GM21619 (cell line): ENCODE data around the gene ASGR1.
"Not testable (repeated sequence)": the region's sequence is repeated elsewhere in the genome, so short reads cannot be mapped to it uniquely, and the experiment has no call there.

Source experiments
- ATAC-seq: cut with Tn5 transposase; IDR thresholded peaks from one replicate; pipeline ENCODE4 v1.9.1; 2021; ENCODE audit not compliant: unreplicated experiment

The ASGR1 gene

DNA sequence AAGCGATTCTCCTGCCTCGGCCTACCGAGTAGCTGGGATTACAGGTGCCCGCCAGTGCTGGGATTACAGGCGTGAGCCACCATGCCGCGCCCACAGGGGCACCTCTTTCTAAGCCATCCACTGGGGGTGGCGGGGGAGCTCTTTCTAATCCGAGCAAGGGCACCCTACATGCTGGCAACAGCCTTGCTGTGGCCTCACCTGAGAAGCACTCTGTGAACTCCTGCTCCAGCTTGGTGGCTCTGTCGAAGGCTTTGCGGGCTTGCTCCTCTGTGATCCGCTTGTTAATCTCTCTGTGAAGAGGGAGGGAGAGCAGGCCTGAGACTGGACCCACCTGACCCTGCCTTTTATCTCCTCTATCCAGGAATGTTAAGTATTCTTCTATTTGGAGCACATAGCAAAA, 11.9 kb upstream of the ASGR1 start:
- ATAC-seq: no peak

DNA sequence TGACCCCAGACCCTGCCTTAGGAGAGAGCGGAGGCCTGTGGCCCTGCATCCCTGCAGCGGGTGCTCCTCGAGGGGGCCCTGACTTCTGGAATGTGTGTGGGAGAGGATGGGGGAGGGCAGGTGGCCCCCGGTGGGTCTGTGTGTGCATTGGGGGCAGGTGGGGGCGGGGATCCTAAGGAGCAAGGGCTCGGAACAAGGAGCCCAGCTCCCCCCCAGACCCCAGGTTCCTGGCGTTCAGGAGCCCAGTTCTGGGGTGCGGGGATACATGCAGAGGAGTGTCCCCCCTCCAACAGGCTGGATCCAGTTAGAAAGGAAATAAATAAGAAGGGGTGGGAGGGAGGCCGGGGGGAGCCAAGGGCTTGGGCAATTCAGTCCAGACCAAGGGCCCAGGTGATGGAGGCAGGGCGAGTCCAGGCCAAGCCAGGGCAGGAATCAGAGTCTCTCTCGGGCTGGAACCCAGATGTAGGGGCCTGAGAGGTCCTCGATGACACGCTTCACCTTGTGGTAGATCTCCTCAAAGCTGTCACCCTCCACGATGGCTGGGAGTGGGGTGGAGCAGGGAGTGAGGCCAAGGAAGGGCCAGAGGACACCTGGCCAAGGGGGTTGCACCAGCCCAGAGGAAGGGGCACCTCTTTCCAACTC, 11.2 kb upstream of the ASGR1 start:
- no peak for ATAC-seq

- no peak for ATAC-seq
These were observed 7.1 kb upstream of the ASGR1 start for GRCh38 chr17:7186241-7186640.

GRCh38 chr17:7184647-7185046, 5.5 kb upstream of the ASGR1 start:
- no peak for ATAC-seq

DNA sequence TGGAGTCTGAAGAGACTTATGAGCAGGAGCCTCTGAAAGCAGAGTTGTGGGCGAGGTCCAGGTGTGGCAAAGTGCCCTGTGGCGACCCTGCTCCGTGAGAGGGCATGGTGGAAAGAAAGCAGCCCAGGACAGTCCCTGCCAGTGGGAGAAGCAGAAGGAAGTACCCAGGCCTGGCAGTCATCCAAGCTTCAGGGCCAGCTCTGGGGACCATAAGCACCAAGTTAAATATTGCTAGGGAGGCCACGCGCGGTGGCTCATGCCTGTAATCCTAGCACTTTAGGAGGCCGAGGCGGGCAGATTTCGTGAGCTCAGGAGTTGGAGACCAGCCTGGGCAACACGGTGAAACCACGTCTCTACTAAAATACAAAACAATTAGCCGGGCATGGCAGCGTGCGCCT, 4.9 kb upstream of the ASGR1 start:
- no peak for ATAC-seq

DNA sequence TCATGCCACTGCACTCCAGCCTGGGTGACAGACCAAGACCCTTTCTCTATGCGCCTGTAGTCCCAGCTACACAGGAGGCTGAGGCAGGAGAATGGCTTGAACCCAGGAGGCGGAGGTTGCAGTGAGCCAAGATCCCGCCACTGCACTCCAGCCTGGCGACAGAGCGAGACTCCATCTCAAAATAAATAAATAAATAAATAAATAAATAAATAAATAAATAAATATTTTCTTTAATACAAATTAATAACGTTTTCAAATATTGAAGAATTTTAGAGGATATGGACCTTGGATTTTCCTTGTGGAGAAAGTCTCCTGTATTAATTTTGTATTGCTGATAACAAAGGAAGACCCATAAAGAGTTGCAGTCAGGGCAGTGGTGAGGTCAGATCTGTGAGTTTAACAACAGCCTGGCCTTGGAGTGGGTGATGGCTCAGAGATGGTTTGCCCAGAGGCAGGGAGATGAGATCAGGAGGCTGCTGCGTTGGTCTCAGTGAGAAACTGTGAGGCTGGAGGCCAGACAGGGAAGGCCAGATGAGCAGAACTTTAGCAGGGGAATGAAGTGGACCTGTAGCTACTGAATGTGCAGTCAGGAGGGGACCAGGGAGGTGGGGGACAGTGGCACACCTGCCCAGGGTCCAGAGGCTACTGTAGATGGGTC, 4.4 kb upstream of the ASGR1 start:
- ATAC-seq: no peak

DNA sequence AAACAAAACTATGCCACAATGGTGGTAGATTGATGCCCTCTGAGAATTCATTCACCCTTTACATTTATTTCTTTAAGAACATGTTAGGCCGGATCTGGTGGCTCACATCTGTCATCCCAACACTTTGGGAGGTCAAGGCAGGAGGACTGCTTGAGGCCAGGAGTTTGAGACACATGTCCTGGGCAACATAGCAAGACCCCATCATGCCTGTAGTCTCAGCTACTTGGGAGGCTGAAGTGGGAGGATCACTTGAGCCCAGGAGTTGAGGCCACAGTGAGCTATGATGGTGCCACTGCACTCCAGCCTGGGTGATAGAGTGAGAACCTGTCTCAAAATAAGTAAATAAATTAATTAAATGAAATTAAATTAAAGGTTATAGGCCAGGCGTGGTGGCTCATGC, 2.9 kb upstream of the ASGR1 start:
- not testable (repeated sequence) for ATAC-seq

DNA sequence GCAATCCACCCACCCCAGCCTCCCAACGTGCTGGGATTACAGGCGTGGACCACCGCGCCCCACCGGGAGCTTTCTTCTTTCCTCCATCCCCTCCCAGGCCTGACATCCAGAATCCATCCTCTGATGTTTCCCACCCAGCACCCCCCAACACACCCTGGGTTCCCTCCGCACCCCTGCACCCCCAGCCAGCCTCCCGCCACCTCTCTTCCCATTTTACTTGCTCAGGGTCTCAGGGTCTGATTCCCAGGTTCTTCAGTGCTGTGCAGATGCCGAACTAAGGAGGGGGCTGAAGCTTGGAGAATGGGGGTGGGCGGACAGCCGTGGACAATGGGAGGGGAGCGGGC, 225 bp downstream of the ASGR1 start:
- no peak for ATAC-seq

DNA sequence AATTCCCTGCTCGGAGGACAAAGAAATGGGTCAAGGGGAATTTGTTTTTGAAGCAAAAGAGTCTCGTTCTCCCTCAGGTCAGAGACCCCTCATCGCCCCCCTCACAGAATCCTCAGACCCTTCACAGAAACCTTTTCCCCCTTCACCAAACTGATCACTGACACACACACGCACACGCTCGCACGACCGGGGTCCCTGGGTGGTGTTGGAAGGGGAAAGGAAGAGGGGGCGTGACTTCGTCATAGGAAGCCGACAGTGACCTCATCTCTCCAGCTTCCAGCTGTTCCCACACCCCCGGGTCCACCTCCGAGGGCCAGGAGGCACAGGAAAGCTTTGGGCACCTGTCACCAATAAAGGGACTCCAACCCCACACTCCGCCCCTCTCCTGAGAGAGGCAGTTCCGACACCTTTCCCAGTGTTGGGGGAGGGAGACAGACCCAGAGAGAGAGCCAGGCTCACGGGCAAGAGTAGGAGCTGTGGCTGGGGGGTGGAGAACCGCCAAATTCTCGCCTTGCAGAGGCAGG, 1.2 kb downstream of the ASGR1 start:
- ATAC-seq: no peak

- no peak for ATAC-seq
These were observed 1.8 kb downstream of the ASGR1 start for GRCh38 chr17:7177191-7177953.

- ATAC-seq: no peak
These were observed 2.4 kb downstream of the ASGR1 start for GRCh38 chr17:7176841-7177190.

GRCh38 chr17:7176107-7176840, 2.9 kb downstream of the ASGR1 start:
- no peak for ATAC-seq

- ATAC-seq: no peak
These were observed 3.8 kb downstream of the ASGR1 start for GRCh38 chr17:7175330-7175733.

DNA sequence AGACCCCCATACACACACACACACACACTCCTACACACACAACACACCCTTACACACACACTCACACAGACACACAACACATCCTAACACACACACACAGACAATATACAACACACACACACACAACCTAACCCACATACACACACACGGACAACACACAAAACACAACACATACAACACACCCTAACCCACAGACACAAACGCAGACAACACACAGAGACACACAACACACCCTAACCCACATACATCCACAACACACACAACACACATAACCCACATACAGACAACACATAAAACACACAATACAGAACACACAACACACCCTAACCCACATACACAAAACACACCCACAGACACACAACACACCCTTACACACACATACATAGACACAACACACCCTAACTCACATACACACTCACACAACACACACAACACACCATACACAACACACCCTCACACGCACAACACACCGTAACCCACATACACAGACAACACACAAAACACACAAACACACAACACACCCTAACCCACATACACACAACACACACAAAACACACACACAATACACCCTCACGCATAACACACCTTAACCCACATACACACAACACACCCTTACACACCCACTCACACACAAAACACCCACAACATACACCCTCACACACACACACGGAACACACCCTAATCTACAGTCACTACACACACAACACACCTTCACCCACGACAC, 4.4 kb downstream of the ASGR1 start:
- ATAC-seq: no peak

DNA sequence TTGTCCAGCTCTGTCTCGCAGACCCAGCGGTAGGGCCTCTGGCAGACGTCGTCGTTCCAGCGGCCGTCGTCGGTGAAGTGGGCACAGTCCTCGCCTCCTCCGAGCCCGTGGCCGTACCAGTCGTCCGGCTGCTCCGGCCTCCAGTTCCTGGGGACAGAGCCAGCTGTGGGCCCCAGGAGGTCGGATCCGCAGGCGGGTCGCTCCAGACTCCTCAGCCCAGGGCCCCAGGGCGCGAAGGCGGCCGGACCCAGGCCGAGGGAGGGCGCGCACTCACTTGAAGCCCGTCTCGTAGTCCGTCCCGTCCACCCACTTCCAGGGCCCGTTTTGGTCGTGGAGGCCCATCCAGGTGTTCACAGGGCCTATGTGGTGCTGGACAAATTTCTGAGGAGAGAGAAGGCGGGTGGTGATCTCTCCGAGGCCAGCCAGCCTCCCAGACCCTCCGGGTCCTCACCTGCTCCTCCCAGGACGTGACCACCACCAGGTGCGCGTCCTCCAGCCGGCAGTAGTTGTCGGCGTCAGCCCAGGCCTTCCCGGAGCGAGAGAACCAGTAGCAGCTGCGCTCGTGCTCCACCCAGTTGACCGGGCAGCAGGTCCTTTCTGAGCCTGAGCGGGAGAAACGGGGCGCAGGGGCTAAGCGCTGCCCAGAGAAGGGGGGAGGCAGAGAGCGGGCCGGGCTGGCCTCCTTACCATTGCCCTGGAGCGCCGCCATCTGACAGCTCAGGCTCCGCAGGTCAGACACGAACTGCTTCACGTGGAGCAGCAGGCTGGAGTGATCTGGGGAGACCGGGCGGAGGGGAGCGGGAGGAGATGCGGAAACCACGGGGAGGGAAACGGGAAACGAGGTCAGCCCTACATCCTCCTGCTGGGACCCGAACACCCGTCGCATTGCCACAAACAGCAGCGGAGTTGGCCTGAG, 5.2 kb downstream of the ASGR1 start:
- no peak for ATAC-seq

DNA sequence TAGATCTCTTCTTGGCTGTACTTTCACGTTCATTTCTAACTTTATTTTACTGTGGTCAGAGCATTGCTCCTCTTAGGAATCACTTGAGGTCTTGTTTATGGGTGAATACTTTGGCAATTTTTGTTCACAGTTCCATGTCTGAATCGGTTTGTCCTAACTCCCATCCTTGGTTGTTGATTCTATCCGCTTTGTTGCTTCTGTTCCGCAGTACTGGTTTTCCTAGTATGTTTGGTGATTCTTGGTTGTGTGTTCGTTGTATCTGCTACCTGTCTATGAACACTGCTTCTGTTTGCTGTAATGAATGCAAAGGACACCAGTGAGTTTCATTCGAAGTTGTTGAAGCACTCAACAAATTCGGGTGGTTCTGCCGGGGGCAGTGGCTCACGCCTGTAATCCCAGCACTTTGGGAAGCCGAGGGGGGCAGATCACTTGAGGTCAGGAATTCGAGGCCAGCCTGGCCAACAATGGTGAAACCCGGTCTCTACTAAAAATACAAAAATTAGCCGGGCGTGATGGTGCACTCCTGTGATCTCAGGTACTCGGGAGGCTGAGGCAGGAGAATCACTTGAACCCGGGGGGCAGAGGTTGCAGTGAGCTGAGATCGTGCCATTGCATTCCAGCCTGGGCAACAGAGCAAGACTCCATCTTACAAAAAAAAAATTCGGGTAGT, 6.5 kb downstream of the ASGR1 start:
- ATAC-seq: not testable (repeated sequence)

- ATAC-seq: not testable (repeated sequence)
These were observed 9.6 kb downstream of the ASGR1 start for GRCh38 chr17:7169565-7169908.

DNA sequence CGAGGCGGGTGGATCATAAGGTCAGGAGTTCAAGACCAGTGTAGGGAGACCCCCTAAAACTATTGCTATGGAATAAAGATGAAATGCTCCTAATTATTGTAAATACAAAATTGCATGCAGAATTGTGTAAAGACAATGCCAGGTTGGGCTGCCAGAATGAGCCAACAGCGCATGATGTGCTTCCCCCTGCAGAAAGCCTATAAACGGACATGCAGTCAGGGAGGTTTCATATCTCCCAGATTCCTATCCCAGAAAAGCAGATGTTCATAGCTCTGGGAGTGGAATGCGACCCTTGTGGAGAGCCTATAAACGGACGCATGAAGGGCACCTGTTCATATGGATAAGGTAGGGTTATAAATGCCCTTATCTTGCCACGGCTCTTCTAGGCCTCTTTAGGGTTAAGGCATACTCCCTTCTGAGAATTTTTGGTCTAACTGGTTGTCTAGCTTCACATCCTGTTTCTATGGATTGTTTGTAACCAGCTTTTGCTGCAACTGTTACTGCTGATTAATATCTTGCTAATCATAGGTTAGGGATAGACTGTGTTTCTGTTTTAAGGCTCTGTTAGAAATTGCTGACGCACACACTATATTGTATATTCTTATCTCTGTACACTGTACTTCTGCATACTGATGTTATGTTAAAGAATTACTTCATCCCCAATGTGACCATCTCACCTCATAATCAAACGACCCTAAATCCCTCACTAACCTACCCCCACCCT, 10.2 kb downstream of the ASGR1 start:
- not testable (repeated sequence) for ATAC-seq

DNA sequence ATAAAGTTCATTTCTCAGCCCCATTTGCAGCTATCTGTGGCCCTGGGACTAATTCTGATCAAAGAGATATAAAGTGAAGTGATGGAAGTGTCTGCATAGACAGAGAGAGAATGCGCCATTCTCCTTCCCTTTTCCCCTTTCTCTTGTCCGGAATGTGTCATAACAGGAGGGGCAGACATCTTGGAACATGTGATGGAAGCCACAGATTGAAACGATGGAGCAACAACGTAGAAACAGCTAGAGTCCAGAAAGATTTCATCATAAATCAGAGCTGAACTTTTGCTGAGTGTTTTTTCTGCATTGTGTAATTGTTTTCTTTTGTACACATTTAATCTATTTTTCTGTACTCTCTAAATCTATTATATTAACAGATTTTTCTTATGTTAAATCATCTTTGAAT, 11.3 kb downstream of the ASGR1 start:
- ATAC-seq: no peak
